ENCODE data around the gene NTRK1. TPM values are rescaled to one million over a fixed set of nuclear protein-coding genes. Genes with fewer than 3 reads are reported as not detected.
"Not testable (repeated sequence)": the region's sequence is repeated elsewhere in the genome, so short reads cannot be mapped to it uniquely, and the experiment has no call there.

Gene NTRK1
- polyA plus RNA-seq, 1 donor, result 1.1 TPM

DNA sequence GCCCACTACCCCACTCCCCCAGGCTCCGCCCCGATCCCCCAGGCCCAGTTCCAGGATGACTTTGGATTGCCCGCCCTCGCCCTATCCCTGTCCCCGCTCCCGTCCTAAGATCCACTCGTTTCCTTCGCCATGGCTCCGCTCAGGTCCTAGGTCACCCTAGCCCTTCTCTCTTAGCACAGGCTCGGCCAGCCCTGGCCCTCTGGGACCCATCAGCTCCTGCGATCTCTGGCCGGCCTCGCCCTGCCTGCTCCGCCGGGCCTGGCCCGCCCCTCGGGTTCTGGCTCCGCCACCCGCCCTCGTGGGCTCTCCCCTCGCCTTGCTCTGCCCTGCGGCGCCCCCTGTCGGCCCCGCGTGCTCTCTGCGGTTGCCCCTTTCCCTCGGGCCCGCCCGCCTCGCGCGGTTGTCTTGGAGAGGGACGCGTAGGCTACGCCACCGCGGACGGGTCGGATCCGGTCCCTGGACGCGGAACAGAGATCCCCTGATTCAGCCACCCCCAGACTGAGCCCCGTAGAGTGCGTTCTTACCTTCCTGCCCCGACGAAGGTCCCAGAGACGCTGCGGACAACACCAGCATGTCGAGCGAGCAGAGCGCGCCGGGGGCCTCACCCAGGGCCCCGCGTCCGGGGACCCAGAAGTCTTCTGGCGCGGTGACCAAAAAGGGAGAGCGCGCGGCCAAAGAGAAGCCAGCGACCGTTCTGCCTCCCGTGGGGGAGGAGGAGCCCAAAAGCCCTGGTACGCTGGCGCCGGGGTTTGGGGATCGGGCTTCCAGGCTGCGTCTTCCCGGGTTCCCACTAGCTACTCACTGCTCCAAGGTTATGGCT, 59.8 kb downstream of the NTRK1 start, which contains the start of gene LRRC71:
Gene LRRC71, plus strand, starts transcription at position 400 of the 820 bp plus-strand sequence. Its CDS starts 172 bp downstream, at position 572.
- DNase-seq, result peak; percentile 84

GRCh38 chr1:156921053-156921529, 60.4 kb downstream of the NTRK1 start:
- DNase-seq, result no peak

GRCh38 chr1:156922986-156923669, 62.5 kb downstream of the NTRK1 start:
- no peak for DNase-seq

DNA sequence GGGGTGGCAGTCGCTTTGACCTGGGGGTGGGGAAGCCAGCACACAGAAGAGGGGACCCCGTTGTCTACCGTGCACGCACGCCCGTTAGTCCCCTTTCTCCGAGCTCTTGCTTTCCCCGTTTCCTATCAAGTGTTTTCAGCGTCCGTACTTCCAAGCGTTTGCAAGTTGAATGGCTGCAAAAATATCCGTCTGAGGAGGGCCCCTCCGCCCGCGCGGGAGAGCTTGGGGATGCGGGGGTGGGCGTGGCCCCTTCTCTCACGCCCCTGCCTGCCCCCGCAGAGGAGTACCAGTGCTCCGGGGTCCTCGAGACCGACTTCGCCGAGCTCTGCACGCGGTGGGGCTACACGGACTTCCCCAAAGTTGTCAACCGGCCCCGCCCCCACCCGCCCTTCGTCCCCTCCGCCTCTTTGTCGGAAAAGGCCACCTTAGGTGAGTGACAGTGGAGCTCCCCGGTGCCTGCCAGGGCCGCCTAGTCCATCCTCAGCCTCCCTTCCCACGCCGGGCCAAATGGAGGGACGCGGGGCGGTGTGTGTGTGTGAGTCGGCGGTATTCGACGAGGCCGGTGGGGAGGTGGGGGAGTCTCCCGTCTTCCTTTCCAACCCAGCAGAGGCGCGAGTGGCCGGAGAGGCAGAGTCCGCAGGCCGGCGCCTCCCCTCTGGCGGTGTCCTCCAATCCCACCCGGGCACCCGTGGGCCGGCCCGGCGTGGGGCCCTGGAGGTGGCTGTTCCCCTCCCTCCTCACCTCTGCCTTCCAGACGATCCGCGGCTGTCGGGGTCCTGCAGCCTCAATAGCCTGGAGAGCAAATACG, 63.2 kb downstream of the NTRK1 start:
- DNase-seq, result no peak

GRCh38 chr1:156924478-156925153, 64.0 kb downstream of the NTRK1 start:
- DNase-seq, result no peak

GRCh38 chr1:156925154-156926010, 64.7 kb downstream of the NTRK1 start:
- DNase-seq, result no peak

- no peak for DNase-seq
Measured at GRCh38 chr1:156926175-156926574, 65.5 kb downstream of the NTRK1 start.

- not testable (repeated sequence) for DNase-seq
Measured at GRCh38 chr1:156926695-156927094, 66.0 kb downstream of the NTRK1 start.

GRCh38 chr1:156927215-156928042, 66.8 kb downstream of the NTRK1 start:
- DNase-seq, result peak; percentile 65

- DNase-seq, result no peak
Measured at GRCh38 chr1:156928043-156928602, 67.5 kb downstream of the NTRK1 start.

GRCh38 chr1:156929596-156930238, 69.1 kb downstream of the NTRK1 start:
- DNase-seq, result no peak

DNA sequence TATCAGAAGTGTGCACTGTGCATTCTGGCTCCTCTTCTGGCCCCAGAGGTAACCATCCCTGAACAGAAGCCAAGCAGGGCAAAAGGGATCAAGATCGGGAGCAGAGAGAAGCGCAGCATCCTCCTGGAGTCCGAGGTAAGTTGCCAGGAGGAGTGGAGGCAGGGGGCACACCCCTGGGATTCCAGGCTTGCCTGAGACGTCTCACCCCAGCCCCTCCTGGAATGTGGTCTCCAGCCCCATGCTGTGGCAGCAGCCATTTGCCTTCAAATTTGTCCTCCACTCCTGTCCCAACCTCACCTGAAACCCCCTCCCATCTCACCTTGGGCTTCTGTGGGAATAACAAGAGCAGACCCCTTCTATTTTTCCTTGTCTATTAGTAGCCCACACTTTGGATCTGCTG, 69.8 kb downstream of the NTRK1 start:
- no peak for DNase-seq

Other genes starting within 250 kb of the NTRK1 start
- 0.43 TPM for gene HAPLN2, start 241.4 kb upstream of the NTRK1 start, polyA plus RNA-seq (ENCODE audit: insufficient read length)
- gene BCAN, start 218.7 kb upstream of the NTRK1 start, polyA plus RNA-seq (ENCODE audit: insufficient read length), result 0.88 TPM
- 1,095 TPM for gene NES, start 183.5 kb upstream of the NTRK1 start, polyA plus RNA-seq (ENCODE audit: insufficient read length)
- gene CRABP2, start 155.3 kb upstream of the NTRK1 start, polyA plus RNA-seq (ENCODE audit: insufficient read length), result 314 TPM
- gene METTL25B, start 132.4 kb upstream of the NTRK1 start, polyA plus RNA-seq (ENCODE audit: insufficient read length), result 22.2 TPM
- gene ISG20L2, start 132.1 kb upstream of the NTRK1 start, polyA plus RNA-seq (ENCODE audit: insufficient read length), result 24.0 TPM
- 64.6 TPM for gene MRPL24, start 119.8 kb upstream of the NTRK1 start, polyA plus RNA-seq (ENCODE audit: insufficient read length)
- gene HDGF, start 109.2 kb upstream of the NTRK1 start, polyA plus RNA-seq (ENCODE audit: insufficient read length), result 142 TPM
- 64.9 TPM for gene PRCC, start 93.3 kb upstream of the NTRK1 start, polyA plus RNA-seq (ENCODE audit: insufficient read length)
- gene SH2D2A, start 44.0 kb upstream of the NTRK1 start, polyA plus RNA-seq (ENCODE audit: insufficient read length), result 0.49 TPM
- gene INSRR, start 1.7 kb upstream of the NTRK1 start, polyA plus RNA-seq (ENCODE audit: insufficient read length), result 0.93 TPM
- 29.2 TPM for gene PEAR1, start 32.9 kb downstream of the NTRK1 start, polyA plus RNA-seq (ENCODE audit: insufficient read length)
- 0.83 TPM for gene LRRC71, start 59.8 kb downstream of the NTRK1 start, polyA plus RNA-seq (ENCODE audit: insufficient read length)
- gene ARHGEF11, start 184.9 kb downstream of the NTRK1 start, polyA plus RNA-seq (ENCODE audit: insufficient read length), result 23.1 TPM
- not detected for gene ETV3L, start 238.9 kb downstream of the NTRK1 start, polyA plus RNA-seq (ENCODE audit: insufficient read length)